Activated CD4-positive, alpha-beta T cell treated with anti-CD3 and anti-CD28 coated beads, Interleukin-2, amount 50 U/mL, for 4 hours (primary cell): Measurements from ENCODE around the gene HTR3C.
"Not testable (repeated sequence)": the region's sequence is repeated elsewhere in the genome, so short reads cannot be mapped to it uniquely, and the experiment has no call there.

Experiments
- DNase-seq, 2 experiments: peaks; one replicate each; pipeline ENCODE4 v3.0.0-alpha.2; 2020

Gene HTR3C

DNA sequence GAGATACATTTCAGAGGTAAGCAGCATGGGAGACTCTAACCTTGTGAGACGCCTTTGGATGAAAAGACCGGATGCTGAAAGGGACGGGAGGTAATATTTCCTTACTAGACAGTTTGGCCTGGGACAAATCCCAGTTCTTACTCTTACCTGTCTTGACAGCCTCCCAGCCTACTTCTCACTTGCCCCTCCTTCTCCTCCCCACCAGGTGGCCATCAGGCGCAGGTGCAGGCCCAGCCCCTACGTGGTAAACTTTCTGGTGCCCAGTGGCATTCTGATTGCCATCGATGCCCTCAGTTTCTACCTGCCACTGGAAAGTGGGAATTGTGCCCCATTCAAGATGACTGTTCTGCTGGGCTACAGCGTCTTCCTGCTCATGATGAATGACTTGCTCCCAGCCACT, 15.0 kb upstream of the HTR3C start:
- DNase-seq: no peak

- DNase-seq: not testable (repeated sequence)
These were observed 14.5 kb upstream of the HTR3C start for GRCh38 chr3:184038307-184038706.

DNA sequence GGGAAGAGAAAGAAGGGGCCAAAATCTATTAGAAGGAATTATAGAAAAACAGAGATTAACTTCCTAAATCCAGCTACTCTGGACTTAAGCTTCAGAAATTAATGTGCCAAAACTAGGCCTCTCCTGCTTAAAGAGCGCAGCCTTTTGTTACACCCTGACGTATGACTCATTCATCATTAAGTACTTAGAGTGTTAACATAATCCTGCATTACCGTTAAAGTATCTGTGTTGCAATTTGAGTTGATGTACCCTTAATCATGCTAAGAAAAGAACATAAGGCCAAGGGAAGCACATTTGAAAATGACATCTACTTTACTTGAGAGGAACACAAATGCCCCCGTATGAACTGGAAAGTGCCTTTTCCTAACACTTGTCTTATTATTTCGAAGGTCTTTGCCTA, 13.4 kb upstream of the HTR3C start:
- no peak for DNase-seq

GRCh38 chr3:184040010-184040409, 12.8 kb upstream of the HTR3C start:
- no peak for DNase-seq

DNA sequence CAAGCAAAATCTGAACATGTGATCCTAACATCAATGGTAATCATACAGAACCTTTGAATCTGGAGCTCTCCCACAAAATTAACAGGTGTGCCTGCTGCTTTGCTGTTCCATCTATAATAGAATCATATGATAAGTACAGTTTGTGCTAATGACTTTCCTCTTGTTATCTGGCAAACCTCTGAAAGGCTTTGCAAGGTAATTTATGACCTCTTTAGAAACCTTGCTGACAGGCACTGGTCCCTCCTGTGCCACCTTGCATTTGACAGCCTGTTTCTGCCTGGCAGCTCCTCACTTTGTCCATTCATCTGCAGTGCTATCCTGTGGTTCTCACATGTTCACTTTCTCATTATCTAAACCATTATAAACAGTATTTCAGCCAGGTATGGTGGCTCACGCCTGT, 10.2 kb upstream of the HTR3C start:
- no peak for DNase-seq

GRCh38 chr3:184045995-184046394, 6.9 kb upstream of the HTR3C start:
- no peak for DNase-seq

DNA sequence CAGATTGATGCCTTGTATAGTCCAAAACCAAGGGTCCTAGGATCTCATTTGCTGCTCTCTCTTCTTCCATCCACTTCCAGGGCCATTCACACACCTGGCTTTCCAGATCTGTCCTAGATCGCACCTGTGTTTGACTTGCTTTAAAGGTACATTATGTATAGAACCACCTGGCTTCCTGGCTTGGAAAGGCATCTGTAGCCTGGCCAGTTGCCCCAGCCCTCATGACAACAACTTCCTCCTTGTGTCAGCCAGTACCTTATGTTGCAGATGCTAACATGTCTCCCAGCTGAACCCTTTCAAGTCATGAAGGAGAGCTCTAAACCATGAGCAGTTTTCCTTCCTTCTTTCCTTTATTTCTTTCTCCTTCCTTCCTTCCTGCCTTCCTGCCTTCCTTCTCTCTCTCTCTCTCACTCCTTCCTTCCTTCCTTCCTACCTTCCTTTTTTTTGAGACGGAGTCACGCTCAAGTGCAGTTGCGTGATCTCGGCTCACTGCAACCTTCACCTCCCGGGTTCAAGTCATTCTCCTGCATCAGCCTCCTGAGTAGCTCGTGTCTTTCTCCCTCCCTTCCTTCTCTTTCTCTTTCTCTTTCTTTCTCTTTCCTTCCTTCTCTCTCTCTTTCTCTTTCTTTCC, 2.5 kb upstream of the HTR3C start:
- no peak for DNase-seq

GRCh38 chr3:184058029-184058428, 5.2 kb downstream of the HTR3C start:
- DNase-seq: no peak

DNA sequence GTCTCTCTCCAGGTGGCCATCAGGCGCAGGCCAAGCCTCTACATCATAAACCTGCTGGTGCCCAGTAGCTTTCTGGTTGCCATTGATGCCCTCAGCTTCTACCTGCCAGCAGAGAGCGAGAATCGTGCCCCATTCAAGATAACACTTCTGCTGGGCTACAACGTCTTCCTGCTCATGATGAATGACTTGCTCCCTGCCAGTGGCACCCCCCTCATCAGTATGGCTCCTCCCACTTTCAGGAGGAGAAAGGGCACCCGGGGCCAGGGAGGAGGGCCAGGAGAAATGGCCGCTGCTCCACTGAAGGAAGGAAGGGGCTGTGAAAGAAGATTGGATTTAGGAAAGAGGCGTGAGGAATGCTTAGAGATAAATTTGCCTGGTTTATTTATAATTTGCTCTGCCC, 6.6 kb downstream of the HTR3C start:
- no peak for DNase-seq

- DNase-seq: no peak
These were observed 9.8 kb downstream of the HTR3C start for GRCh38 chr3:184062637-184063036.

DNA sequence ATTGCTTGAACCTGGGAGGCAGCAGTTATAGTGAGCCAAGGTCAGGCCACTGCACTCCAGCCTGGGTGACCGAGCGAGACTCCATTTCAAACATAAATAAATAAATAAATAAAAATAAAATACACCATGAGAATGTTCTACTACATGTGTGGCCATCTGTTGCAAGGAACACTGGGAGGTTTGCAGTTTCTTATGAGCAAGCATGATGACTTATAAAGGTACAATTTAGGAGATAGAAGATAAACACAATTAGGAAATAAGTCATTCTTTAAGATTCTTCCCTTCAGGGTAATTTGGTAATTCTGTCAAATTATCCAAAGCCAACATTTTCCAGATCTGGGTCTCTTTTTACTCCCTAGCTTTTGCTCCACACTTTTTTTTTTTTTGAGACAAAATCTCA, 13.4 kb downstream of the HTR3C start:
- DNase-seq: no peak

DNA sequence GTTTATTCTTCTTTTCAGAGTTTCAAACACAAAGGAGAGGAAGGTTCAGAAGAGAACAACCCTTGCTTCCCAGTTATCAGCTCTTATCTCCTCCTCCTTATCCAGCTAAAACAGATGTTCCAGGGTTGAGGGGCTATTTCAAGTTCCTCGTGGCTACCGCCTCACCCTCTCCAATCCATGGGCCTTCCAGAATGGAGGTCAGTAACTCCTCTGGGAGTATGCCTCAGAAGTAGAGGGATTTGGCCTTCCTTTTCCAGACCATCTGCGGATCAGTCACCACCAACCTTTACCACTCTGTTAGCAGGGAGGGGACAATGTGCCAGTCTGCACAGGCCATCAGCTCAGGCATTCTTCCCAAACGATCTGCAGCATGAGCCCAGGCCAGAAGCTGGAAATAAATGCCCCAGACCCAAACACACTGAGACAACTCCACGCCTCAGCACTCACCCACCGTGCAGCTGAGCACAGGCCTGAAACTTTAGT, 14.8 kb downstream of the HTR3C start:
- DNase-seq: no peak

DNA sequence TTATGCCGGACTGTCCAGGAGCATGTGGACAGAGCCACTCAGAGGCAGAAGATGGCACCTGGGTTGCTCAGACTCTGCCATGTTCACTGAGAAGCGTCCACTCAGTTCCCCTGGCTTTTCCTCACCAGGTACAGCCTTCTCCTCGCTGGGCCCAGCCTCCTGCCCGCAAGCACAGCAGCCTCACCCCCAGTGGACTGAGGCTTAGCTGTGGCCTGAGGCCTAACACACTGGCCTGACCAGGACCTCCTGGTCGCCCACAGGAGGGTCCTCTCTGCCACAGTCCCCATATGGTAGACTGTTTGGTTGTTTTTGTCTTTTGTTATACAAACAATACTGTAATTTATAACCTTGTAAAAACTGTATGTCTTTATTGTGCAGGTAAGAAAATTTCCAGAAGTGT, 15.5 kb downstream of the HTR3C start:
- DNase-seq: no peak

DNA sequence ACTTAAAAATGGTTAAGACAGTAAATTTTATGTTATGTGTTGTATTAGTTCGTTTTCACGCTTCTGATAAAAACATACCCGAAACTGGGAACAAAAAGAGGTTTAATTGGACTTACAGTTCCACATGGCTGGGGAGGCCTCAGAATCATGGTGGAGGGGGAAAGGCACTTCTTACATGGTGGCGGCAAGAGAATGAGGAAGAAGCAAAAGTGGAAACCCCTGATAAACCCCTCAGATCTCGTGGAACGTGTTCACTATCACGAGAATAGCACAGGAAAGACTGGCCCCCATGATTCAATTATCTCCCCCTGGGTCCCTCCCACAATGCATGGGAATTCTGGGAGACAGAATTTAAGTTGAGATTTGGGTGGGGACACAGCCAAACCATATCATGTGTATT, 18.3 kb downstream of the HTR3C start:
- not testable (repeated sequence) for DNase-seq

DNA sequence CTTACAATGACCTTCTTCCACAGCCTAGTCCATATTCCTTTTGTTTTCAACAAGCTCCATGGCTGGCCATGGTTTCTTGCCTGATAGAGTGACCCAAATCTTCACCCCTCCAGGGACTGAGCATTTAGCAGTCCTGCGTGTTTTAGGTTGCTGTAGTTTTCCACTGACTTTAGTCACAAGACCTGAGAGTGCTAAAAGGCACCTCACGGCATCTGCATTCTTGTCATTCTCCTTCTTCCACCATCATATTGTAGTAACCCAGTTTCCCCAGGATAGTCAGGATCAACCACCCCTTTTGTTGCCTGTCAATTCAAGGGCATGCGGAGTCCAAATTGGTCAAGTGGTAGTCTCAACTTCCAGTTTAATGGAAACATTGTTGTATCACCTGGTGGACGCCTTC, 20.8 kb downstream of the HTR3C start:
- DNase-seq: no peak

DNA sequence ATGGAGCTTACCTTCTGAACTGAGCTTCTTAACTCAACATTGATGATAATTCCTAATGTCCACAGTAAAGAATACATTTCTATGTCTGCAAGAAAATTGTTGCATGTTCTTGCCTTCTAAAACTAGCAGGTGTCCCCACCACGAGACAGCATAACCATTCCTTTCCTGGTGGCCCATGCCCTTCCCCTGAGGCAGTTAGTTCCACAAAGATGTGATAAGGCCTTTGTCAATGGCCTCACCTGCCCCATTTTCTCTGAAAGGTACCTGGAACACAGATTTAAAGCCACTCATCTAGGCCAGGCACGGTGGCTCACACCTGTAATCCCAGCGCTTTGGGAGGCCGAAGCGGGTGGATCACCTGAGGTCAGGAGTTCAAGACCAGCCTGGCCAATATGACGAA, 23.1 kb downstream of the HTR3C start:
- DNase-seq: no peak

DNA sequence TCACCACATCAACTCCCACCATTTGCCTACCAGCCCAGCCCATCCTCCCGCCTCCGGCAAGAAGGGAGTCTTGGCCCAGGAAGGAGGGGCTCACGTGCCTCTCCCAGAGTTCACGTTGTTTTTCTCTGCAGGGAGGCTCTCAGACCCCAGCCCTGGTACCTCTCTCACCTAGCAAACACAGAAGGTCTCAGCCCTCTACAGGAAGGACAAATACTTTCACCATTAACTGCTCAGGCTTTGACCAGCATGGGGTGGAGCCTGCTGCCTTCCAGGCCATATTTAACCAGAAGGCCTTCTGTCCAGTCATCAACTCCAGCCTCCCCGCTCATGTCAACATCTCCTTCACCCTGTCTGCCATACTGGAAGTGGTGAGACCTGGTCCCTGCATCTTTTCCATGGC, 25.0 kb downstream of the HTR3C start:
- DNase-seq: no peak

DNA sequence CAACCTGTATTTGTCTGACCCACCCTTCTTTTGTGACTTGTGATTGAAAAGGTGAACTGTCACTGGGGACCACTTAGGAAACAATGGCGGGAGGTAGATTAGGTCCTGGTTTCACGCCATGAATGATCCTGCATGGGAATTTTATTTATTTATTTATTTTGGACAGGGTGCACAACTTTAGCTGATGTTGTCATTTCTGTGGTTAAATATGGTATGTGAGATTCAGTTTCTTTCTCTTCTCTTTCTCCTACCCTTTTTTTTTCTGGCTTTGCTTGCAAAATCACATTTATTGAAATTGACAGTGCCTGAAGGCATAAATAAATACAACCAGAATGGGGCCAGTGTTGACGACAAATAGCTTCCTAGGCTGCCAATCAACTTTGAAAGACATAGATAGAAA, 26.0 kb downstream of the HTR3C start:
- no peak for DNase-seq

- DNase-seq: no peak
These were observed 28.4 kb downstream of the HTR3C start for GRCh38 chr3:184081116-184081830.

DNA sequence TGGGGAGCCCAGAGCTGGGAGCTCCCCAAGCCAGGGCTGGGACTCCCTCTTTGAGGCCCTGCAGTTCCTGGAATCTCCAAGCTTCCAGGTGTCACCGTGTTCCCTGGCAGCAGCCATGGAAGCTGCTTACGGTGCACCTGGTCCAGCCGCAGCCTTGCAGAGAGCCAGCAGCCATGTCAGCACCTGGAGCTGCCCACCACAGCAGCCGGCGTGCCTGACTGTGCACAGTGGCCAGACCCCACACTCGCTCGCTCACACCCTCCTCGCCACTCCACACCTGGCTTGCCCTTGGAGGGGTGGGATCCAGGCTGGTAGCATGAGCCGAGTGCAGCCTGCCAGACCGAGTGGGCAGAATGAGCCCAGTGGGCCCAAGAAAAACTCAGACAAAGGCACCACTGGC, 29.2 kb downstream of the HTR3C start:
- DNase-seq: no peak

- DNase-seq: no peak
These were observed 29.6 kb downstream of the HTR3C start for GRCh38 chr3:184082465-184082864.

GRCh38 chr3:184085389-184085852, 32.6 kb downstream of the HTR3C start:
- no peak for DNase-seq

DNA sequence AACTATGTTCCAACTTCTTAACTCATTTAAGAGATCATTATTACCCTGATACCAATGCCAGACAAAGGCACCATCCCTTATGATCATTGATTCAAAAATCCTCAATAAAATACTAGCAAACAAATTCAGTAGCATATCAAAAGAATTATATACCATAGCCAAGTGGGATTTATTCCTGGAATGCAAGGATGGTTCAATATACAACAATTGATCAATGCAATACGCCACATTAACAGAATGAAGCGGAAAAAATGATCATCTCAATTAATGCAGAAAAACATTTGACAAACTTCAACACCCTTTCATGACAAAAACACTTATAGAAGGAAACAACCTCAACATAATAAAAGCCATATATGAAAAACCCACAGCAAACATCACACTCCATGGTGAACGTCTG, 39.4 kb downstream of the HTR3C start:
- DNase-seq: no peak

GRCh38 chr3:184096811-184097383, 44.0 kb downstream of the HTR3C start, which contains the start of gene HTR3E:
Gene HTR3E (plus strand): TSS chr3:184097064. CDS start chr3:184097530, 466 bp downstream.
- no peak for DNase-seq
